Adrenal gland (tissue), 5 donors: Measurements from ENCODE around the gene NFRKB.

Source experiments
- POLR2A ChIP-seq, 2 donors: fragments of 450-650 bp; IDR thresholded peaks; one replicate each; pipeline ENCODE4 v1.6.1; 2017; ENCODE audit warnings: antibody characterized with exemption in 2 of 2, mild to moderate bottlenecking in 2 of 2, moderate library complexity in 1 of 2
- TF ChIP-seq, protein P1 (sequence below), 6 experiments: fragments of 450-650 bp in 4 of 6; fragments of 200-600 bp in 2 of 6; sonication (generic) in 1 of 6; IDR thresholded peaks; 1 replicate in 5 of 6; 2 replicates in 1 of 6; pipeline versions ENCODE4 v1.5.1 to v1.8.0; 2016 to 2021; ENCODE audit warnings: antibody characterized with exemption in 6 of 6, mild to moderate bottlenecking in 2 of 6, moderate library complexity in 1 of 6
- donor health status: DM: no; HTN: no; CAD: no.

- TF ChIP-seq, protein P1, sequence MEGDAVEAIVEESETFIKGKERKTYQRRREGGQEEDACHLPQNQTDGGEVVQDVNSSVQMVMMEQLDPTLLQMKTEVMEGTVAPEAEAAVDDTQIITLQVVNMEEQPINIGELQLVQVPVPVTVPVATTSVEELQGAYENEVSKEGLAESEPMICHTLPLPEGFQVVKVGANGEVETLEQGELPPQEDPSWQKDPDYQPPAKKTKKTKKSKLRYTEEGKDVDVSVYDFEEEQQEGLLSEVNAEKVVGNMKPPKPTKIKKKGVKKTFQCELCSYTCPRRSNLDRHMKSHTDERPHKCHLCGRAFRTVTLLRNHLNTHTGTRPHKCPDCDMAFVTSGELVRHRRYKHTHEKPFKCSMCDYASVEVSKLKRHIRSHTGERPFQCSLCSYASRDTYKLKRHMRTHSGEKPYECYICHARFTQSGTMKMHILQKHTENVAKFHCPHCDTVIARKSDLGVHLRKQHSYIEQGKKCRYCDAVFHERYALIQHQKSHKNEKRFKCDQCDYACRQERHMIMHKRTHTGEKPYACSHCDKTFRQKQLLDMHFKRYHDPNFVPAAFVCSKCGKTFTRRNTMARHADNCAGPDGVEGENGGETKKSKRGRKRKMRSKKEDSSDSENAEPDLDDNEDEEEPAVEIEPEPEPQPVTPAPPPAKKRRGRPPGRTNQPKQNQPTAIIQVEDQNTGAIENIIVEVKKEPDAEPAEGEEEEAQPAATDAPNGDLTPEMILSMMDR (IDR thresholded peaks at IDR 0.05): no peak
- no peak for TF ChIP-seq POLR2A (IDR thresholded peaks at IDR 0.05)
Observed at GRCh38 chr11:129930743-129931142, 35.4 kb upstream of the NFRKB start.
